ENCODE measurements around the gene ANGEL1.

DNA sequence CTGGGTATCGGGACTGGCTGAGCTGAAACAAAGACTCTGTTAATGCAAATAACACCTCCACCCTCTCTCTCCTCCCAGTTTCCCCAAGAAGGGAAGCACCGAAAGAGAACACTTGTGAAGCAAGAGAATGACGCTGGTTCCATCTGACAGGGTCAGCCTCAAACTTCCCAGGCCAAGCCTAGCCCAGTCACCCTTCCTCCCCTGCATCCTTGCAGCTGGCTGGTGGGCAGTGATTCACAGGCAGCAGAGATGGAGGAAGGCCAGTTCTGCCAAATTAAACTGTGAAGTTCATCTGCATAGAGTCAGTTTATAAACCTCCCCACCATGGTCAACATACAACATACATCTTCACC is 16.3 kb upstream of the ANGEL1 start:
- TF ChIP-seq, protein P1, sequence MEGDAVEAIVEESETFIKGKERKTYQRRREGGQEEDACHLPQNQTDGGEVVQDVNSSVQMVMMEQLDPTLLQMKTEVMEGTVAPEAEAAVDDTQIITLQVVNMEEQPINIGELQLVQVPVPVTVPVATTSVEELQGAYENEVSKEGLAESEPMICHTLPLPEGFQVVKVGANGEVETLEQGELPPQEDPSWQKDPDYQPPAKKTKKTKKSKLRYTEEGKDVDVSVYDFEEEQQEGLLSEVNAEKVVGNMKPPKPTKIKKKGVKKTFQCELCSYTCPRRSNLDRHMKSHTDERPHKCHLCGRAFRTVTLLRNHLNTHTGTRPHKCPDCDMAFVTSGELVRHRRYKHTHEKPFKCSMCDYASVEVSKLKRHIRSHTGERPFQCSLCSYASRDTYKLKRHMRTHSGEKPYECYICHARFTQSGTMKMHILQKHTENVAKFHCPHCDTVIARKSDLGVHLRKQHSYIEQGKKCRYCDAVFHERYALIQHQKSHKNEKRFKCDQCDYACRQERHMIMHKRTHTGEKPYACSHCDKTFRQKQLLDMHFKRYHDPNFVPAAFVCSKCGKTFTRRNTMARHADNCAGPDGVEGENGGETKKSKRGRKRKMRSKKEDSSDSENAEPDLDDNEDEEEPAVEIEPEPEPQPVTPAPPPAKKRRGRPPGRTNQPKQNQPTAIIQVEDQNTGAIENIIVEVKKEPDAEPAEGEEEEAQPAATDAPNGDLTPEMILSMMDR (IDR thresholded peaks at IDR 0.05), result no peak
- no peak for TF ChIP-seq EZH2 (IDR thresholded peaks at IDR 0.05; ENCODE audit: borderline replicate concordance, insufficient read depth, low read depth, low read length, poor library complexity, severe bottlenecking)

All from B cell (primary cell).